Inflammatory macrophage (primary cell): ENCODE data around the gene NUP153.
A peak's percentile ranks its signal among the peaks of the same experiment; 100 is the strongest.
"Not testable (repeated sequence)": the region's sequence is repeated elsewhere in the genome, so short reads cannot be mapped to it uniquely, and the experiment has no call there.

Experiments
- DNase-seq, 2 donors: peaks; one replicate each; pipeline ENCODE4 v3.0.0-alpha.2; 2020 to 2022

The NUP153 gene

GRCh38 chr6:17600527-17601385 is 106.0 kb downstream of the NUP153 start:
- DNase-seq, result peak; percentile 29 to 65

- DNase-seq, result peak; percentile 88 to 91
These were observed 106.7 kb downstream of the NUP153 start, which contains the start of gene FAM8A1 for GRCh38 chr6:17599877-17600526. FAM8A1 (plus strand) TSS chr6:17600302; CDS start chr6:17600410, 108 bp downstream.

- DNase-seq, result no peak
These were observed 110.6 kb downstream of the NUP153 start for GRCh38 chr6:17596085-17596484.

GRCh38 chr6:17593246-17593645 is 113.5 kb downstream of the NUP153 start:
- no peak for DNase-seq

- peak; percentile 42 to 75 for DNase-seq
These were observed 115.4 kb downstream of the NUP153 start for GRCh38 chr6:17591287-17591686.

GRCh38 chr6:17589406-17590096 is 117.2 kb downstream of the NUP153 start:
- no peak for DNase-seq

- no peak for DNase-seq
These were observed 118.7 kb downstream of the NUP153 start for GRCh38 chr6:17588011-17588410.

- not testable (repeated sequence) for DNase-seq
These were observed 120.1 kb downstream of the NUP153 start for GRCh38 chr6:17586623-17587022.

- no peak for DNase-seq
These were observed 120.8 kb downstream of the NUP153 start for GRCh38 chr6:17585766-17586490.

GRCh38 chr6:17584241-17584803 is 122.4 kb downstream of the NUP153 start:
- peak; percentile 39 to 45 for DNase-seq

- DNase-seq, result peak; percentile 28 to 63
These were observed 122.9 kb downstream of the NUP153 start for GRCh38 chr6:17583811-17584210.

- DNase-seq, result not testable (repeated sequence)
These were observed 125.4 kb downstream of the NUP153 start for GRCh38 chr6:17581282-17581681.

GRCh38 chr6:17580518-17581048 is 126.1 kb downstream of the NUP153 start:
- DNase-seq, result peak in 1 of 2 donors; percentile 27

GRCh38 chr6:17577059-17577458 is 129.7 kb downstream of the NUP153 start:
- no peak for DNase-seq

GRCh38 chr6:17574866-17575560 is 131.7 kb downstream of the NUP153 start:
- no peak for DNase-seq

- DNase-seq, result no peak
These were observed 141.3 kb downstream of the NUP153 start for GRCh38 chr6:17565399-17565798.
